K562 (cell line): ENCODE measurements around the gene LRIT3. TPM values are rescaled to one million over a fixed set of nuclear protein-coding genes. Genes with fewer than 3 reads are reported as not detected.

ENCODE experiments used
- CREM ChIP-seq: IDR thresholded peaks from 2 replicates; pipeline ENCODE4 v1.6.1; 2014; ENCODE audit warnings: antibody characterized with exemption, low read depth
- GABPB2 ChIP-seq: fragments of 250-450 bp; sonication (Bioruptor Pico); conservative IDR thresholded peaks from 2 replicates; pipeline ENCODE4 v1.5.1; 2021; ENCODE audit warnings: mild to moderate bottlenecking
- HNRNPUL1 ChIP-seq: fragments of 200-400 bp; formaldehyde crosslinking; IDR thresholded peaks from 2 replicates; pipeline ENCODE4 v1.6.1; 2017; ENCODE audit warnings: low read length
- MTF1 ChIP-seq: fragments of 250-450 bp; sonication (Bioruptor Pico); IDR thresholded peaks from 2 replicates; pipeline ENCODE4 v1.9.0; 2021; ENCODE audit warnings: moderate library complexity, mild to moderate bottlenecking, inconsistent platforms, borderline replicate concordance
- SRSF1 ChIP-seq: fragments of 200-400 bp; formaldehyde crosslinking; IDR thresholded peaks from 2 replicates; pipeline ENCODE4 v1.6.1; 2017; ENCODE audit warnings: mild to moderate bottlenecking, low read depth, low read length, moderate library complexity
- ZNF561 ChIP-seq: fragments of 450-650 bp; formaldehyde crosslinking; conservative IDR thresholded peaks from 2 replicates; pipeline ENCODE4 v1.4.0; 2020; ENCODE audit warnings: mild to moderate bottlenecking, moderate library complexity
- ZNF584 ChIP-seq: fragments of 200-800 bp; sonication (Bioruptor generic); IDR thresholded peaks from 2 replicates; pipeline ENCODE4 v1.6.1; 2016; ENCODE audit warnings: low read depth, mild to moderate bottlenecking, missing genetic modification characterization, missing compliant biosample characterization
- ZNF668 ChIP-seq: fragments of 250-450 bp; sonication (Bioruptor Pico); IDR thresholded peaks from 2 replicates; pipeline ENCODE4 v1.8.0; 2022; ENCODE audit warnings: mild to moderate bottlenecking, inconsistent platforms
- polyA plus RNA-seq, 8 experiments: library from polyadenylated mRNA; depleted of rRNA in 4 of 8; stranded (reverse) in 5 of 8; unstranded in 3 of 8; fragments of >200 nt; fragmentation: Nextera tagmentation in 2 of 8; fragmentation: Illumina TruSeq in 1 of 8; extraction: Ambion mirVana in 2 of 8; extraction: Trizol in 1 of 8; gene quantifications; 2 replicates each; pipeline versions ENCODE4 v1.2.1 to v1.2.3, GENCODE V29; 2011 to 2014; ENCODE audit warnings: inconsistent platforms in 1 of 8, missing spikeins in 1 of 8
- total RNA-seq, 7 experiments: library from RNA; depleted of rRNA in 6 of 7; stranded (reverse); fragments of >200 nt in 6 of 7; fragmentation: Illumina TruSeq in 2 of 7; extraction: Trizol in 2 of 7; gene quantifications; 2 replicates each; pipeline versions ENCODE4 v1.2.1 to v1.2.3, GENCODE V29; 2011 to 2021; ENCODE audit warnings: low replicate concordance in 1 of 7
- TF ChIP-seq, protein P1 (sequence below): fragments of 200-600 bp; sonication (generic); IDR thresholded peaks from one replicate; pipeline ENCODE4 v1.6.1; 2012; ENCODE audit warnings: mild to moderate bottlenecking, low read depth, low read length, inconsistent platforms
- TF ChIP-seq, protein P2 (sequence below): fragments of 450-650 bp; formaldehyde crosslinking; conservative IDR thresholded peaks from 2 replicates; pipeline ENCODE4 v1.4.0; 2022; ENCODE audit warnings: mild to moderate bottlenecking, missing genetic modification characterization
- TF ChIP-seq, protein P3 (sequence below): sonication (generic); formaldehyde crosslinking; IDR thresholded peaks from 2 replicates; pipeline ENCODE4 v1.8.1; 2022; ENCODE audit warnings: missing genetic modification reagents
- TF ChIP-seq, protein P4 (sequence below): fragments of 450-650 bp; IDR thresholded peaks from 2 replicates; pipeline ENCODE4 v1.6.1; 2016; ENCODE audit warnings: missing biosample characterization, missing genetic modification characterization

Gene LRIT3
- total and polyA plus RNA-seq, 9 of the 15 experiments (the other 6 are each of a cell fraction or from before 2014, with no cell fraction given) = 0.04 to 0.10 (median 0.04) TPM; not detected in 4

DNA sequence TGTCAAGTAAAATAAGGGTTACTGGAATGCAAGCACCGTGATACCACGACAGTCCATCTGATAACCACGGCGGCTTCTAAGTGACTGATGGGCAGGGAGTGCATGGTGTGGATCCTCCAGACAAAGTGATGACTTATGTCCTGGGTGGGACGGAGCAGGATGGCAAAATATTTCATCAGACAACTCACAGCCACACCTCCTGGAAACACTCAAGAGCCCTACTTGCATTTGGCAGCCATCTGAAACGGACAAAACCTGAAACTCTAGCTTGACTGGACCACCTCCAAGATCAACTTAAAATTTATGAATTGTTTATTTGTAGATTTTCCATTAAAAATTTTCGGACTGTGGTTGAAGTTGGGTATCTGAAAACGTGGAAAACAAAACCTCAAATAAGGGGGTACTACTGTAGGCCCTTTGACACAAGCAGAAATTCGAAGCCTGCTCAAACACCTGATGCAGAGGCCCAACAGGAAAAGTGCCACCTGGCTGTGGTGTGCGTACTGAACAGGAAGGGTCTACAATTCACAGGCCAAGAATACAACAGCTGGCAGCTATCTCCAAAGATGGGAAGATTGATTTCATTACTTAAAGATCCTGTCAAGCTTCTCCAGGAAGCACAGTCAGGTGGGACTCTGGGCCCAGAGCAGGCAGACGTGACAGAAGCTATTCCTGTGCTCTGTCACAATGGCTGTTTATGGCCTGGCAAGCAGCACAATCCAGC, 26.0 kb downstream of the LRIT3 start (continued):
- TF ChIP-seq, protein P1, sequence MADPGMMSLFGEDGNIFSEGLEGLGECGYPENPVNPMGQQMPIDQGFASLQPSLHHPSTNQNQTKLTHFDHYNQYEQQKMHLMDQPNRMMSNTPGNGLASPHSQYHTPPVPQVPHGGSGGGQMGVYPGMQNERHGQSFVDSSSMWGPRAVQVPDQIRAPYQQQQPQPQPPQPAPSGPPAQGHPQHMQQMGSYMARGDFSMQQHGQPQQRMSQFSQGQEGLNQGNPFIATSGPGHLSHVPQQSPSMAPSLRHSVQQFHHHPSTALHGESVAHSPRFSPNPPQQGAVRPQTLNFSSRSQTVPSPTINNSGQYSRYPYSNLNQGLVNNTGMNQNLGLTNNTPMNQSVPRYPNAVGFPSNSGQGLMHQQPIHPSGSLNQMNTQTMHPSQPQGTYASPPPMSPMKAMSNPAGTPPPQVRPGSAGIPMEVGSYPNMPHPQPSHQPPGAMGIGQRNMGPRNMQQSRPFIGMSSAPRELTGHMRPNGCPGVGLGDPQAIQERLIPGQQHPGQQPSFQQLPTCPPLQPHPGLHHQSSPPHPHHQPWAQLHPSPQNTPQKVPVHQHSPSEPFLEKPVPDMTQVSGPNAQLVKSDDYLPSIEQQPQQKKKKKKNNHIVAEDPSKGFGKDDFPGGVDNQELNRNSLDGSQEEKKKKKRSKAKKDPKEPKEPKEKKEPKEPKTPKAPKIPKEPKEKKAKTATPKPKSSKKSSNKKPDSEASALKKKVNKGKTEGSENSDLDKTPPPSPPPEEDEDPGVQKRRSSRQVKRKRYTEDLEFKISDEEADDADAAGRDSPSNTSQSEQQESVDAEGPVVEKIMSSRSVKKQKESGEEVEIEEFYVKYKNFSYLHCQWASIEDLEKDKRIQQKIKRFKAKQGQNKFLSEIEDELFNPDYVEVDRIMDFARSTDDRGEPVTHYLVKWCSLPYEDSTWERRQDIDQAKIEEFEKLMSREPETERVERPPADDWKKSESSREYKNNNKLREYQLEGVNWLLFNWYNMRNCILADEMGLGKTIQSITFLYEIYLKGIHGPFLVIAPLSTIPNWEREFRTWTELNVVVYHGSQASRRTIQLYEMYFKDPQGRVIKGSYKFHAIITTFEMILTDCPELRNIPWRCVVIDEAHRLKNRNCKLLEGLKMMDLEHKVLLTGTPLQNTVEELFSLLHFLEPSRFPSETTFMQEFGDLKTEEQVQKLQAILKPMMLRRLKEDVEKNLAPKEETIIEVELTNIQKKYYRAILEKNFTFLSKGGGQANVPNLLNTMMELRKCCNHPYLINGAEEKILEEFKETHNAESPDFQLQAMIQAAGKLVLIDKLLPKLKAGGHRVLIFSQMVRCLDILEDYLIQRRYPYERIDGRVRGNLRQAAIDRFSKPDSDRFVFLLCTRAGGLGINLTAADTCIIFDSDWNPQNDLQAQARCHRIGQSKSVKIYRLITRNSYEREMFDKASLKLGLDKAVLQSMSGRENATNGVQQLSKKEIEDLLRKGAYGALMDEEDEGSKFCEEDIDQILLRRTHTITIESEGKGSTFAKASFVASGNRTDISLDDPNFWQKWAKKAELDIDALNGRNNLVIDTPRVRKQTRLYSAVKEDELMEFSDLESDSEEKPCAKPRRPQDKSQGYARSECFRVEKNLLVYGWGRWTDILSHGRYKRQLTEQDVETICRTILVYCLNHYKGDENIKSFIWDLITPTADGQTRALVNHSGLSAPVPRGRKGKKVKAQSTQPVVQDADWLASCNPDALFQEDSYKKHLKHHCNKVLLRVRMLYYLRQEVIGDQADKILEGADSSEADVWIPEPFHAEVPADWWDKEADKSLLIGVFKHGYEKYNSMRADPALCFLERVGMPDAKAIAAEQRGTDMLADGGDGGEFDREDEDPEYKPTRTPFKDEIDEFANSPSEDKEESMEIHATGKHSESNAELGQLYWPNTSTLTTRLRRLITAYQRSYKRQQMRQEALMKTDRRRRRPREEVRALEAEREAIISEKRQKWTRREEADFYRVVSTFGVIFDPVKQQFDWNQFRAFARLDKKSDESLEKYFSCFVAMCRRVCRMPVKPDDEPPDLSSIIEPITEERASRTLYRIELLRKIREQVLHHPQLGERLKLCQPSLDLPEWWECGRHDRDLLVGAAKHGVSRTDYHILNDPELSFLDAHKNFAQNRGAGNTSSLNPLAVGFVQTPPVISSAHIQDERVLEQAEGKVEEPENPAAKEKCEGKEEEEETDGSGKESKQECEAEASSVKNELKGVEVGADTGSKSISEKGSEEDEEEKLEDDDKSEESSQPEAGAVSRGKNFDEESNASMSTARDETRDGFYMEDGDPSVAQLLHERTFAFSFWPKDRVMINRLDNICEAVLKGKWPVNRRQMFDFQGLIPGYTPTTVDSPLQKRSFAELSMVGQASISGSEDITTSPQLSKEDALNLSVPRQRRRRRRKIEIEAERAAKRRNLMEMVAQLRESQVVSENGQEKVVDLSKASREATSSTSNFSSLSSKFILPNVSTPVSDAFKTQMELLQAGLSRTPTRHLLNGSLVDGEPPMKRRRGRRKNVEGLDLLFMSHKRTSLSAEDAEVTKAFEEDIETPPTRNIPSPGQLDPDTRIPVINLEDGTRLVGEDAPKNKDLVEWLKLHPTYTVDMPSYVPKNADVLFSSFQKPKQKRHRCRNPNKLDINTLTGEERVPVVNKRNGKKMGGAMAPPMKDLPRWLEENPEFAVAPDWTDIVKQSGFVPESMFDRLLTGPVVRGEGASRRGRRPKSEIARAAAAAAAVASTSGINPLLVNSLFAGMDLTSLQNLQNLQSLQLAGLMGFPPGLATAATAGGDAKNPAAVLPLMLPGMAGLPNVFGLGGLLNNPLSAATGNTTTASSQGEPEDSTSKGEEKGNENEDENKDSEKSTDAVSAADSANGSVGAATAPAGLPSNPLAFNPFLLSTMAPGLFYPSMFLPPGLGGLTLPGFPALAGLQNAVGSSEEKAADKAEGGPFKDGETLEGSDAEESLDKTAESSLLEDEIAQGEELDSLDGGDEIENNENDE = no peak
- TF ChIP-seq GABPB2 (CRISPR knock-in tag) (no peak), HNRNPUL1 (no peak), SRSF1 (no peak), ZNF561 (CRISPR knock-in tag) (no peak), CREM (no peak), ZNF584 (CRISPR knock-in tag) (peak; percentile 92), MTF1 (CRISPR knock-in tag) (no peak), ZNF668 (no peak)
- TF ChIP-seq, protein P2, sequence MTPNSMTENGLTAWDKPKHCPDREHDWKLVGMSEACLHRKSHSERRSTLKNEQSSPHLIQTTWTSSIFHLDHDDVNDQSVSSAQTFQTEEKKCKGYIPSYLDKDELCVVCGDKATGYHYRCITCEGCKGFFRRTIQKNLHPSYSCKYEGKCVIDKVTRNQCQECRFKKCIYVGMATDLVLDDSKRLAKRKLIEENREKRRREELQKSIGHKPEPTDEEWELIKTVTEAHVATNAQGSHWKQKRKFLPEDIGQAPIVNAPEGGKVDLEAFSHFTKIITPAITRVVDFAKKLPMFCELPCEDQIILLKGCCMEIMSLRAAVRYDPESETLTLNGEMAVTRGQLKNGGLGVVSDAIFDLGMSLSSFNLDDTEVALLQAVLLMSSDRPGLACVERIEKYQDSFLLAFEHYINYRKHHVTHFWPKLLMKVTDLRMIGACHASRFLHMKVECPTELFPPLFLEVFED = peak; percentile 39; the same call in 1 of the 2 replicates
- TF ChIP-seq, protein P3, sequence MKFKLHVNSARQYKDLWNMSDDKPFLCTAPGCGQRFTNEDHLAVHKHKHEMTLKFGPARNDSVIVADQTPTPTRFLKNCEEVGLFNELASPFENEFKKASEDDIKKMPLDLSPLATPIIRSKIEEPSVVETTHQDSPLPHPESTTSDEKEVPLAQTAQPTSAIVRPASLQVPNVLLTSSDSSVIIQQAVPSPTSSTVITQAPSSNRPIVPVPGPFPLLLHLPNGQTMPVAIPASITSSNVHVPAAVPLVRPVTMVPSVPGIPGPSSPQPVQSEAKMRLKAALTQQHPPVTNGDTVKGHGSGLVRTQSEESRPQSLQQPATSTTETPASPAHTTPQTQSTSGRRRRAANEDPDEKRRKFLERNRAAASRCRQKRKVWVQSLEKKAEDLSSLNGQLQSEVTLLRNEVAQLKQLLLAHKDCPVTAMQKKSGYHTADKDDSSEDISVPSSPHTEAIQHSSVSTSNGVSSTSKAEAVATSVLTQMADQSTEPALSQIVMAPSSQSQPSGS (CRISPR knock-in tag) = no peak
- TF ChIP-seq, protein P4, sequence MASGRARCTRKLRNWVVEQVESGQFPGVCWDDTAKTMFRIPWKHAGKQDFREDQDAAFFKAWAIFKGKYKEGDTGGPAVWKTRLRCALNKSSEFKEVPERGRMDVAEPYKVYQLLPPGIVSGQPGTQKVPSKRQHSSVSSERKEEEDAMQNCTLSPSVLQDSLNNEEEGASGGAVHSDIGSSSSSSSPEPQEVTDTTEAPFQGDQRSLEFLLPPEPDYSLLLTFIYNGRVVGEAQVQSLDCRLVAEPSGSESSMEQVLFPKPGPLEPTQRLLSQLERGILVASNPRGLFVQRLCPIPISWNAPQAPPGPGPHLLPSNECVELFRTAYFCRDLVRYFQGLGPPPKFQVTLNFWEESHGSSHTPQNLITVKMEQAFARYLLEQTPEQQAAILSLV = 0 out of 2 replicates have a peak, but pooled peaks have one; percentile 61
